Measurements from ENCODE around the gene LRRC4.
A peak's percentile ranks its signal among the peaks of the same experiment; 100 is the strongest.

The LRRC4 gene

DNA sequence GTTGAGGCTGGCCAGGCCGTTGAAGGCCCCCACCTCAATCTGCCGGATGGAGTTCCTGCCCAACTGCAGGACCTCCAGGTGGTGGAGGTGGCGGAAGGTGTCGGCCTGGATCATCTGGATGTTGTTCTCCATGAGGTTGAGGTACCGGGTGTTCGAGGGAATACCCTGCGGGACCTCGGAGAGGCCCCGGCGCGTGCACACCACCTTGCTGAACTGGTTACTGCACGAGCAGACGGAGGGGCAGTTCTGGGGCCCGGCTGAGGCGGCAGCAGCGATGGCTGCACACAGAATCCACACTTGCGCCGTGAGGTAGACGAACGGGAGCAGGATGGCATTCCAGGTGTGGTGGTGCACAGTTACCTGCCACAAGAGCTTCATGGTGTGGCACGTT lies 979 bp downstream of the LRRC4 start:
- no peak for DNase-seq

DNA sequence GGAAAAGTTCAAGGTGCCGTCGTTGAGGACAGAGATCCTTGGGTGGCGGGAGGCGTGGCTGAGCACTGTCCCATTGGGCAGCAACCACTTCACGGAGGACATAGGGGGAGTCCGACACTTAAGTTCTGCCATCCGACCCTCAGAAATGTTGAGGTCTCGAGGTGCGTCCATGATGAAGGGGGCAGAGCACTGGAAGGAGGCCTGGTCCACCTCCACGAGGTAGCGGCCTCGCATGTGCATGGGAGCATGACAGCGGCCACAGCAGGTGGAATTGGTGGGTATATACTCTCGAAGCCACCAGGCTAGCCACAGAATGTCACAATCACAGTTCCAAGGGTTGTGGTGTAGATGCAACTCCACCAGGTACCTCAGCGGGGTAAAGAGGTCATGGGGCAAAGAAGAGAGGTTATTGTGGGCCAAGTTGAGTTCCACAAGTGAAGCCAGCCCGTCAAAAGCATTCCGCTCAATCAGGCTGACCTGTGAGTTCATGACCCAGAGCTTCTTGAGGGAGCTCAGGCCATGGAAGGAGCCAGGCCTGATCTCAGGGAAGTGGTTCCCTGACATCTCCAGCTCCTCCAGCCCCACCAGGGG lies 1.7 kb downstream of the LRRC4 start:
- DNase-seq = no peak

DNA sequence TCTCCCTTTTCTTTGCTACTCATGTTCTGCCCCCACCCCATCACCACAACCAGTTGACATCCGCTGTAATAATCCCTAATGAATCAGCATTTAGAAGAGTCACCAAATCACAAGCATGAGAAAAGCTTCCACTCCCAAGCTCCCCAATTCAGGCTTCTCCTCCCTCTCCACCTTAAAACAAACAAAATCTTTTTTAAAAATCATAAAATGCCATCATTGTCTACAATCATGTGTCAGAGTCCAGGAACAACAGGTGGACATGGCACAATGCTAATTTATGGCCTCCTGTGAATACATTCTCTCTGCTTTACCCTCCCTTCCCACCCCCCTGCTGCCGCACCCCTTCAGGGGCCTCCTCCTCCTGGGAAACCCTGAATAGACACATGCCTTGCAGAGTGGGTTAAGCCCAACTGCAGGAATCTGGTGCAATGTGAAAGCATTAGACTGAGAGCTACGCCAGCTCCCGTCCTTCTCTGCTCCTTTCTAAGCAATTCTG lies 3.7 kb downstream of the LRRC4 start:
- no peak for DNase-seq

DNA sequence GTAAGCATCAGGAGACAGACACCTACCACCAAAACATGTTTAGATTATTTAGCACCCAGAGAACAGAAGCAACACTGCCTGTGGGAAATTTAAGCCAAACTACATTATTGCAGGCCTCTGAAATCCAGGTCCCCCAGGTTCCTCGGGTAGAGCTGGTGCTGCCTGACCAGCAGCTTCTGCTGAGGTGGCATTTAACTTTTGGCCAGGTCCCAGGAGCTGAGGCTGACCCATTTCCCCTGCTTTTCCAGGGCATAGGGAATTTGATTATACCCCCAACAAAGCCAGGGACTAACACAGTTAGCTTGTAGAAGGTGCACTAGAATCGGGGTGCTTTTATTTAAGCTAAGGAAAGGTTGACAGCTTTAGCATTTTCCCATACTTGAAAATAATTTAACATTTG lies 4.7 kb downstream of the LRRC4 start:
- DNase-seq = no peak

DNA sequence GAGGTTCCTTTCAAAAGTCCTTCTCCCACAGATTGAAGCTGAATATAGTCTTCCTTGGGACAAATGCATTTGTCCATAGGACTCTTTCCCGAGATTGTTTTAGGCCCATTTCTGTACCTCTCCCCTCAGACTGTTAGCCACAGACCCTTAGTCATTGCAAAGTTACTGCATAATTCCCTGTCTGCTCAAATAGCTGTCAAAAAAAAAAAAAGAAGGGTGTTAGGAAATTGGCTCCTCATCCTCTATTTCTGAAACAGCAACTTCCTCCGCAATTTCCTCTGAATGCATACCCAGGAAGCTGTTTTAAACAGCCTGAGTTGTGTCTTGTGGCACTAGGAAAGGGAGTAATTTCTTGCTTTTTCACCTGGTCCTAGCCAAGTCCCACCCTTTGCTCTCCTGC lies 5.4 kb downstream of the LRRC4 start:
- no peak for DNase-seq

DNA sequence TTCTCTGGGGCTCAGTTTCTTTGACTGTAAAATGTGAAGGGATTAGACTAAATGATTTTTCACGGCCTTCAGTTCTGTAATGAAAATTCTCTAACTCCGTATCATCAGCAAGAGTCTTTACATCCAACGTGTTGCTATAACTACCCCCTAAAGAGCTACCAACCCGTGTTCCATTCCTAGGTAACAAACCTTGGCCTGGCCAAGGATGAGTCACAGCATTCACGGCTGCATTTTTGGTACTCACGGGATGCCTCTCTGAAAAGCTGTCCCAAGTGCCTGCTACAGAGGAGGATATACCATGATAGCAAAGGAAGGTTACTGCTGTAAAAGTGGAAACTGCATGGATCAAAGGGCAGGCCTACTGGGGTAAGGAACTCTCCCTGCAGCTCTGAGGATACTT lies 5.9 kb downstream of the LRRC4 start:
- no peak for DNase-seq

DNA sequence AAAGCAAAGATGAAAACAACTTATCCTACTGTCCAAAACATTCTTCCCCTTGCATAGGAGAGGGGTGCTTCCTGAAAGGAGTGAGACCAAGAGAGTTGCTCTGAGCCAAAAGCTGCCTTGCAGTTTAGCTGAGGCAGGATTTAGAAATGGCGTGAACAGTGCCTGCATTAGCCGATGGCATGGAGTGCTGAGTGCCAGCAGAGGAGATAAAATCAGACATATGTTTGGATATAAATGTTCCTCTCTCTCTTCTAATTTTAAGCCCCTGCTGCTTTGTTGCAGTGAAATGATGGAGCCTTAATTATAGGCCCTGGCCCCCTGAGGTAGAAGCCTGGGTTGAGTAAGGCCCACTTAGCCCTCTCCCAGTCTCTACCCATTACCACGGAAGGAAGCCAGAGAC lies 7.1 kb downstream of the LRRC4 start:
- DNase-seq = no peak

DNA sequence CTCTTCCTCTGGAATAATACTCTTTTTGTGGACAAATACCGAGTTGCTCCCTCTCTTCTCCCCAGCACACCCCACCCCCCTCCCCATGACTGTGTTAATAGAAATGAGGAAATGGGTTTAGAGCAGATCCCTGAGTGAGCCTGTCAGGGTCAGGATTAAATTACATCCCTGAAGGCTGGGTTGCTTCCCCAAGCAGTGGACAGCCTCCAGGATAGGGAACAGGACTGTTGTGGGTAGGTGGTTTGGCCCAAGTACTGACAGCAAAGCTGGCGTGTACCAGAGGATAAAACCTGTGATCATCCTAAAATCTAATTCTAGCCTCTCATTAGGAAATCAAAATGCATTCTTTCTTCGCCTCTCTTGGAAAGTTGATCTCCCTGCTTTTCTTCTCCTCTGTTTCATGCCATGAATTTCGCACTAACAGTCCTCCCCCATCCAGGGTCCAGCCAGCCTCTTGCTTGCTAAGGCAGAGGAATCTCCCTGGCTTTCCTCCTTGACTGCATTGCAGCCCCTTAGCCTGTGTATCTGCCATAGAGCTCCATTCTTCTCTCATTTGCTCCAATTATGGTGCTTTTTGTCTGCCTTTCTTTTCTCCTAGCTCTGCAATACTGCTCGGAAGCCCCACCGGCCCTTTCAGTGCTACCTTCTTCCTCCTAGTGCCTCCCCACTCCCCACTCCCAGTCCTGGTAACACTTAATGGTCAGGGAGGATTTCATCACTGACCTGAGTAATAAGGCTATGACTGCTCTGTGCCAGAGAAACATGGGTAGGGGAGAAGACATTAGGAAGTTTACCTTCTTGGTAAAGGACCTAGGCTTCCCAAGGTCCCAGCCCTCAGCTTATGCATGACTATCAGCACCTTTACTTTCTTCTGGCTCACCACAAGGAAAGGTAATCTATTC lies 8.4 kb downstream of the LRRC4 start:
- DNase-seq = peak; percentile 64

DNA sequence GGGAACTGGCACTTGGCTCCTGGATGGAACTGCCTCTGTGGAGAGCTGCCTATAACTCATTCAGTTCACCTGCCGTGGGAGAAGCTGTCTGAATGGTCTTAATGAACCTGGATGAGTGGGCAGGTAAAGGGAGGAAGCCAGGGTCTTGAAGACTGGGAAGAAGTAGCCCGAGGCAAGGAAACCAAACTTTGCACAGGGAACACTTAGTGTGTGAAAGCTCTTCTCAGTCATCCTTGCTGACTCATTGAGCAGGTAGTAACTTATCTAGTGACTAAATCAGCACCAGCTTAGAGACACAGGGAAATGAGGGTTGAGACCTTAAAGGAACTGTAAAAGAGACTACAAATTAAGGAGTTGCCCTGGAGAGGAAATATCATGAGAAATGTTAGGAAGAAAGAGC lies 9.9 kb downstream of the LRRC4 start:
- no peak for DNase-seq

DNA sequence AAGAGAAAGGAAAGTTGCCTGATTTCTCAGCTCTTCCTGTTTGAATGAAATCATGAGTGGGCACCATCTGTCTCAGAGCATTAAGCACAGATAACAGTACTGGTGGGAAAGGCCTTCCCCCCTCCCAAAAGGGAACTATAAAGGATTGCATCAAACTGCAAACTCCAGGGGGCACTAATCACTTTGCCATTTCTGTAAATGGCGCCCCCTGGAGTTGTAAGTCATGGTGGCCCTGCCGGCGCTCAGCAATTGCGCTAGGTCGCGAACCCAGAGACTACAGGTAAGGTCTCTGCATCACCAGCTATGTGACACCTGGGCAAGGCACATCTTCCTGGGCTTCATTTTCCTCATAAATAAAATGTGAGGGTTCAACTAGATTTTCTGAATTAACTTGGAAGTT lies 11.1 kb downstream of the LRRC4 start:
- DNase-seq = no peak

DNA sequence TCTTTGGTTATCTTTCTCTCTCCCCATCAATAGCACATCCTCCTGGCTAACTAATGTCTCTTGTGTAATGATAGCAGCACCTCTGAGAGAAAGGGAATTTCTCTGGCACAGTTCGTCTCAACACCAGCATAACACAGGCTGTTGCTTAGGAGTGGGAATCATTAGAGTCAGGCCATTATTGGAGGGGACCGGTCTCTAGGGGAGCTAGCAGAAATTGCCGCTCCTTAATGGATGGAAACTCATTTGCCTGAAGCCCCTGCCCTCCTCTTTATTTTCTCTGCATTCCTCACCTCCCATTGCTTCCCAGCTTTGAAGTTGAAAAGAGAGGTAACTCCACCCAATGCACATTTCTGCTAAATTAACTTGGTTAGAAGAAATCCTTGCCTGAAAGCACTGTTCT lies 11.9 kb downstream of the LRRC4 start:
- DNase-seq = no peak

DNA sequence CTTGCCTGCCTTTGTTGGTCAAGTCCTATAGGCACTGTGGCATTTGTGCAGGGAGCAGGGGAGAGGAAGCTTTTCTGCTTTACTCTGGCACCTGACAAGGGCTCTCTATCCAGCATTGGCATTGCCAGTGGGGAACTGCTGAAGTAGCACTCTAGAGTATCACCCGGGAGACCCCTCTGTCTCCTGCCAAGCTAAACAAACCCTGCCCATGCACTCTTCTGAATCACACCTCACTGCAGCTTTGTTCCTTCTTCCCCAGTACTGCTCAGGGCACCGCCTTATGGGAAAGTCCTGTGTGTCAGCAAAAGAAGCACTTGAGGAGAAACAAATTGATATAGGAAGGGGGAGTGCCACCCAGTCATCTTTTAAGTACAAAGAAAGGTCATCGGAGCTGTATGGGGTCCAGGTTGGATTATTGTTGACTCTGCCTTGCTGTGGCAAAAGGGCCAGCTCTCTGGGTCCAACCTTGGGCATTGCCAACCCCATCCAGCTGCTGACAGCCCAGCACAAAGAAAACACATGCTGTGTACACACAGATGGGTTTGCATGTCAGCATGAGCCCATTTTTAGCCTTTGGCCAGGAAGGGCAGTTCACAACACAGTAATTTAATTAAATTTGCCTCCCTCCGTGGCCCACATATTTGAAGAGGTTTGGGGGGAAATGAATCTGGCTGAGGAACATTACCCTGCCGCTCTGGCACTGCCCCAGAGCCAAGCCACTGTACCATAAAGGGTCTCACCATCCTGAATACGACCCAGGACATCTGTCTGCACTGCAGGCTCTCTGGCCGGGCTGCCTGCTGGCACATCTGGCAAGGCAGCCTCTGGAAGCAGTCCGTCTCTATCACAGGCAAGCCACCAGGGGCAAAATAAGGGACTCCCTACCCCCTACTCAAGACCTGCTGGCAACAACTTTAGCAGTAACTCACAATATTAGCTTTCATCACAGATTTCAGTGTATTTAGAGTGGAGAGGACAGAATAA lies 13.1 kb downstream of the LRRC4 start:
- no peak for DNase-seq

DNA sequence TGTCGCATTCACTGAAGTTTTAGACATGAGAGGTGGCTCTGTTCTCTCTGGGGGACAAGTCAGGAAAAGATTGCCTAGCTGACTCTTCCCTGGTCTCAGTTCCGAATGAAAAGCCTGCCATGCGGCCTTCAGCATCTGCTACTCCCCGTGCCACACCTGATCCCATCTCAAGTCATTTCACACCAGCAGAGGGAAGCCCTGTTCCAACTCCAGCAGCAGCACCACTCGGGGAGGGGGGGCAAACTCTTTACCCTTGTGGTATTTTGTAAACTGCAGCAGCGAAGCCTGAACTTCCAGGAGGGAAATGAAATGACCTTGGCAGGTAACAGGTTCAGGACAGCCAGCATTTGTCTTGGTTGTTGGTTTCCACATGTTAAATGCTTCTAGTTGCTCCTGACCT lies 13.8 kb downstream of the LRRC4 start:
- no peak for DNase-seq

DNA sequence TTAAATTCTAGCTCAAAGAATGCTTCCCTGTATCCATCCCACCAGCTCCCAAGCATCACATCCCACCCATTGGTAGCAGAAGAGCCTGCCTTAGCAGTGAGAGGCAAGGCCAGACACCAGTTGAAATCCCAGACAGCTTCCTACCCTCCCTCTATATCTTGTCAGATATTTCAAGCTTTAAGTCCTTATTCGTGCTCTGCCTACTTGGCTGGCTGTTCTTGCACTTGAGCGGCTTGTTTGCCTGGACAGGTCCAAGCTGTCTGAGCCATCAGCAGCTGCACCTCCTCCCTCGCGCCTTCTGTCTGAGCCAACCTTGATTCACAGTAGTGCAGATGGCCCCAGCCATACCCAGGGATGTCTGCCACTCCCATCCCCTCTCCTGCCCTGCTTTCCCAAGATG lies 16.4 kb downstream of the LRRC4 start:
- DNase-seq = no peak

DNA sequence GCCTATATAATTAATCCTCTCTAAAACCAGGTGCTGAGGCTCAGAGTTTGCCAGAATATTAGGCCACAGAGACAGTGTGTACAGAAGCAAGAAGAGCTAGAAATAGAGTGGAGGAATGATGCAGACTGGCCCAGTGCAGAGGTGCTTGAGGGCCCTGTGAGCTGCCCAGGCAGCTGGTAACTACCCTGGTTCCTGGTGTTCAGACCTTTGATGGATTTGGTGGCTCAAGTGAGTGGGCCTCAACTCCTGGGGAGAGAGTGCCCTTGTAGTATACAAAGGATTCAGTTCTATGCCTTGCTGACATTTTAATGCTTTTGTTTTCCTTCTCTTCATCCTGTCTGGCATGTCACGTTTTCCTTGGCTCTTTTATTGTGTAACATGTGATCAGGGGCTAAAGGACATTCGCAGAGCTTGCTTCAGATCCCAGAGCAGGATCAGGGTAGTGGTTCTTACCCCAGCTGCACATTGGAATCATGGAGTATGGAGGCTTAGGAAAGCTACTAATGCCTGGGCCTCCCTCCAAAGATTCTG lies 20.0 kb downstream of the LRRC4 start:
- DNase-seq = no peak

DNA sequence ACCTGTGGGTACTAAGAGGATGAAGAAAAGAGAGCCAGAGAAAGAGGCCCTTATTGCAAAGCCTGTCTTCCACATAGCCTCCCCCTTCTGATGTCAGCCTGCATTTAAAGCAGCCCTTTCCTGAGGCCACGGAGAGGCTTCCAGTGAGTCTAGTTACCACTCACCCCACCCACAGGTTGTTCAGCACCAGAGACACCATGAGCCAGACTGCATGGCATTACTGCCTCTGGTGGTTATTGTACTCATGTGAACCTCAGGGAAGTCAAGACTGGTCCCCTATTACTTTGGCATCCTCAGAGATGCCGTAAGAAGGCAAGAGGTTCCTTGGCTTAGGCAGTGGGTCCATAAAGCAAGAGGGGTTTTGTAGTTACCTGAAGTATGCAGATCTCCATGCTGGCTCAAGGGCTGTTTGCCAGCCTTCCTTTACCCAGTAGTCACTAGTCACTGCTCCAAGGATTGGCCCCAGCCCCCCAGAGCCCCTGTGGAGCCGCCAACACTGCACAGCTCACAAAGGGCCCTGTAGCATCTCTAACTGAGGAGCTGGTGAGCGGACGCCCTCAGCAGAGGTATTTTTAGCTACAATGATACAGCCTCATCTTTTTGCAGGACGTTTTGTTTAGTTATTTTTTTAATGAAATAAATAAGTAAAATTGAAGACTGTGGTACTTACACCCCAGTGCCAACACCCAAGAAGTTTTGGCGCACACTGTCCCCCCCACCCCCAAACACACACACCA lies 20.7 kb downstream of the LRRC4 start:
- DNase-seq = no peak

DNA sequence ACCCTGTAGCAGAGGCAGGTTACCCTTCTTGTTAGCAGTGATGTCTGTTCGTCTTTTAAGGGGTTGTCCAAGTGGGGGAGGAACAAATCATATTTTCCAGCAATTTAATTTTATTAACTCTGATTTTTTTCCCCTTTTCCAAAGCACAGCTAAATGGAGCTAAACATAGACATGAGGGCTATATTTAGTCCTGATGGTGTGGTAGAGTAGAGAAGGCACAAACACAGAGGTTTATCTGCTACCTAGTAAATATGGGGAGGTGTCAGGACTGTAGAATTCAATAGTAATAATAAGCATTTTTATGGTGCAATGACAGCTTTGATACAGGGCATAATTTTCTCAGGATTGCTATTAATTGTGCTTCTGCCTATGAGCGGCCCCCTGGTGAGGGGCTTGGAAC lies 22.5 kb downstream of the LRRC4 start:
- DNase-seq = no peak

DNA sequence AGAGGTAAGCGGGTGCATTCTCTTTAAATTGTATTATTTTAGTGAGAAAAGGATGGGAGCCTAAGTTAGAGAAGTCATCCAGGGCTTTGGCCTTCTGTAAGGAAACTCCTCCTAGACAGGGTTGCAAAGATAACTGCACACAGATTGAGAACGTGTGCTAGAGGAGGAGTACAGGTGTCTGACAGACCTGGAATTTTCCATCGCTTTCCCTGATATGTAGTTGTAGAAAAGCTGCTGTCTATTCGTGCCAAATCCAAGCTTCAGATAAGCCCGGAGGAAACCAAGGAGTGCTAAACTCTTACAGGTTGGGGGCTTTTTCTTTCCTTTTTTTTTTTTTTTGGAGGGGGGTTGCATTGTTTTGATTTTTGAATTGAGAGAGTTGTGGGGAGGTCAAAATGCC lies 23.1 kb downstream of the LRRC4 start:
- DNase-seq = no peak

DNA sequence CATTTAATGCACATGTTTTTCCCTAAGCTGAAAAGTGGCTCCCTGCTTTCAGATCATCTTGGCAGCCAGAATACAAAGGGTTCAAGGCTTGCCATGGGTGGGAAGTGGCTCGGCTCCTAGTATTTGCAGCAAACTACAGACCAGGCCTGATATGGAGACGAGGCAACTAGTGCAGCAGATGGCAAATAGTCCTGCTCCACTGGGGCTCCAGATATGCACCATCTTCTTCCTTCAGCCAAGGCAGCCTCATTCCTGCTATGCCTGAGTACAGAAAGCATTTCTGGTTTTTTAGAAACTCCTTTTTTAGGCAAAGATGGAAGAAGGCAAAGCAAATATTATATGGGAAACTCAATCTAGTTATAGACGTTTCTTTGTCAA lies 23.9 kb downstream of the LRRC4 start:
- DNase-seq = no peak

DNA sequence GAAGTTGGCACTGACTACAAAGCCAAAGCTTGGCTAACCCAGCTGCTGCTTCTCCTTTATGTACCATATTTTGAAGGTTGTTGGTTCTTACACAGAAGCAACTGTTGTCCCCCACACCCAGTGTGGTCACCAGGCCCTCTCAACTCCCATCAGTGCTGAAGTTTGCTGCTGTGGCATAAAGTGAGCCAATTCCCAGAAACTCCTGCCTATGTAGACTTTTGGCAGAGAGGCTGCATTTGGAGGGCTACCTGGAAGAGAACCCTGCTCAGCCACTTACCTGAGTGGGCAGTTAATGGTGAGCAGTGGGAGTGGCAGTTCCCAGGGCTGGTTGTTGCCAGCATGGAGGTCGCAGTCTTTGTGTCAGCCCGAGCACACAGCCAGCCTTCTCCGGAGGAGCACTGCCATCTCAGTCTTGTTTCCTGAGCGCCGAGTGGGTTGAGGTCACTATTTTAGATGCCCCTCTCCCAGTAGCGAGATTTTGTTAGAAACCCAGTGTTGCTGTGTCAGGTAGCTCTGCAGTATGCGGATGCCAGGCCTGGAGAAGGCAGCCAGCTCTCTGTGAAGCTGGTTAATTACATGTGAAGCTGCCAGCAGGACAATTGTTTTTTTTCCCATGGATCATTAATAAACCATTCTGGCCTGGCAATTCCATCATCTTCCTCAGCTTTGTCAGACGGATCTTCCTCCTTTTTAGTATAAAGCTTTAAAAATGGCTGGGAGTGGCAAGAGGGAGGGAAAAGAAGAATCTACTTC lies 24.5 kb downstream of the LRRC4 start:
- no peak for DNase-seq

DNA sequence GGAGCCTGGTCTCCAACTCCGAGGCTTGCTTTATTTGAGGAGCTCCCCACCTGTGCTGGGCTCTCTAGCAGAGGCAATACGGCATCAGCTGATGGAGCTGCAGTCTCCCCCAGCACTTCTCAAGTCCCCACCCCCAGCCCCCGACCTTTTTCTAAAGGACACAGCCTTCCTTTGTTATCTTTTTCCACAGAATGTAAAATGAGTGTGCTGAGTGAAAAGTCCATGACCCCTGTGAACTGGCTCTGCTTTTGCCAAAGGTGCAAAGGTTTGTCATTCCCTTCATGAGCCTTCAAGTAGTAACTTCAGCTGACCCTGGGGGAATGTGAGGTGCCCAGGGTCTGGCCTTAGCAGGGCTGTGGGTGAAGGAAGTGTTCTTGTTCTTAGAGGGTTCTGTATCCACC lies 25.5 kb downstream of the LRRC4 start:
- no peak for DNase-seq

DNA sequence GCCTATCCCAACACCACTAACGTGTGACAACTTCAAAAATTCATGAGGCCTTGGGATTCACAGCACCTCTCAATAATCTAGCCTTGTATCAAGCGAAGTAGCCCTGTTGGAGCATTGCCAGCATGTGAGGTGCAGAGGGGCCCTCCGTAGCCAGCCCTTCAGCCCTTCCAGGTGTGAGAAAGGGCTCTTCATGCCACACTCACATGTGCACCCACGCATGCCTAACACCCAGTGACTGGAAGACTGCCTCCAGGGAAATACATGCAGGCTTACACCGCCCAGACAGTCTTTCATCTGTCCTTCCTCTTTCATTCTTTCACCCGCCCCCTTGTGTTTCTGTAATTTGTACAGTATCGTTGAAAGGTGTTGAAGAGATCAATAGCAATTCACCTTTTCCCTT lies 26.1 kb downstream of the LRRC4 start:
- DNase-seq = no peak

Measured in left hindlimb (tissue), 1 donor.